GM10847 (cell line): Measurements from ENCODE around the gene GRM5.

Experiments
- POLR2A ChIP-seq: IDR thresholded peaks from 2 replicates; pipeline ENCODE4 v1.6.1; 2011; ENCODE audit not compliant: insufficient read length; ENCODE audit errors: extremely low read depth

The GRM5 gene

GRCh38 chr11:88583251-88583650 is 482.5 kb downstream of the GRM5 start:
- no peak for TF ChIP-seq POLR2A

GRCh38 chr11:88579466-88579865 is 486.3 kb downstream of the GRM5 start:
- TF ChIP-seq POLR2A = no peak

GRCh38 chr11:88576741-88577140 is 489.0 kb downstream of the GRM5 start:
- TF ChIP-seq POLR2A = no peak

GRCh38 chr11:88575916-88576315 is 489.9 kb downstream of the GRM5 start:
- no peak for TF ChIP-seq POLR2A

- no peak for TF ChIP-seq POLR2A
Measured at GRCh38 chr11:88569342-88569741, 496.4 kb downstream of the GRM5 start.

- no peak for TF ChIP-seq POLR2A
Measured at GRCh38 chr11:88555829-88556202, 510.0 kb downstream of the GRM5 start.

- TF ChIP-seq POLR2A = no peak
Measured at GRCh38 chr11:88555018-88555828, 510.6 kb downstream of the GRM5 start.

GRCh38 chr11:88553204-88553603 is 512.6 kb downstream of the GRM5 start:
- no peak for TF ChIP-seq POLR2A

- TF ChIP-seq POLR2A = no peak
Measured at GRCh38 chr11:88552379-88553062, 513.3 kb downstream of the GRM5 start.

- TF ChIP-seq POLR2A = no peak
Measured at GRCh38 chr11:88544656-88545280, 521.0 kb downstream of the GRM5 start.

GRCh38 chr11:88543902-88544655 is 521.7 kb downstream of the GRM5 start:
- TF ChIP-seq POLR2A = no peak

- TF ChIP-seq POLR2A = no peak
Measured at GRCh38 chr11:88541006-88541405, 524.8 kb downstream of the GRM5 start.

- TF ChIP-seq POLR2A = no peak
Measured at GRCh38 chr11:88538098-88538497, 527.7 kb downstream of the GRM5 start.

GRCh38 chr11:88537613-88538012 is 528.2 kb downstream of the GRM5 start:
- no peak for TF ChIP-seq POLR2A

- no peak for TF ChIP-seq POLR2A
Measured at GRCh38 chr11:88536616-88537265, 529.0 kb downstream of the GRM5 start.
